ENCODE measurements around the gene NDN.
"Not testable (repeated sequence)": the region's sequence is repeated elsewhere in the genome, so short reads cannot be mapped to it uniquely, and the experiment has no call there.

Gene NDN

GRCh38 chr15:23687143-23687470, at the start of gene NDN:
Gene NDN (minus strand): TSS chr15:23687305. CDS start chr15:23687217, 88 bp downstream.
- no peak for DNase-seq (ENCODE audit: low spot score)

GRCh38 chr15:23736033-23736673, 49.0 kb upstream of the NDN start:
- DNase-seq (ENCODE audit: low spot score): no peak

GRCh38 chr15:23734862-23735261, 47.8 kb upstream of the NDN start:
- no peak for DNase-seq (ENCODE audit: low spot score)

- DNase-seq (ENCODE audit: low spot score): not testable (repeated sequence)
Observed at GRCh38 chr15:23713874-23714656, 27.0 kb upstream of the NDN start.

GRCh38 chr15:23708332-23708731, 21.2 kb upstream of the NDN start:
- DNase-seq (ENCODE audit: low spot score): no peak

- no peak for DNase-seq (ENCODE audit: low spot score)
Observed at GRCh38 chr15:23695282-23695681, 8.2 kb upstream of the NDN start.

- no peak for DNase-seq (ENCODE audit: low spot score)
Observed at GRCh38 chr15:23694592-23694991, 7.5 kb upstream of the NDN start.

- DNase-seq (ENCODE audit: low spot score): no peak
Observed at GRCh38 chr15:23690450-23690852, 3.3 kb upstream of the NDN start.

GRCh38 chr15:23690015-23690414, 2.9 kb upstream of the NDN start:
- DNase-seq (ENCODE audit: low spot score): no peak

- DNase-seq (ENCODE audit: low spot score): no peak
Observed at GRCh38 chr15:23686466-23687142, 501 bp downstream of the NDN start.

GRCh38 chr15:23671481-23671880, 15.6 kb downstream of the NDN start:
- no peak for DNase-seq (ENCODE audit: low spot score)

- no peak for DNase-seq (ENCODE audit: low spot score)
Observed at GRCh38 chr15:23670970-23671369, 16.1 kb downstream of the NDN start.

GRCh38 chr15:23663232-23663631, 23.9 kb downstream of the NDN start:
- DNase-seq (ENCODE audit: low spot score): no peak

GRCh38 chr15:23648920-23649515, 38.1 kb downstream of the NDN start:
- no peak for DNase-seq (ENCODE audit: low spot score)

GRCh38 chr15:23647421-23648370, 39.4 kb downstream of the NDN start, which contains the start of gene MAGEL2:
Gene MAGEL2 (minus strand): TSS chr15:23647867. CDS start chr15:23647742, 125 bp downstream.
- no peak for DNase-seq (ENCODE audit: low spot score)

- no peak for DNase-seq (ENCODE audit: low spot score)
Observed at GRCh38 chr15:23647001-23647295, 40.2 kb downstream of the NDN start.

- no peak for DNase-seq (ENCODE audit: low spot score)
Observed at GRCh38 chr15:23646165-23647000, 40.7 kb downstream of the NDN start.

GRCh38 chr15:23645371-23646164, 41.5 kb downstream of the NDN start:
- no peak for DNase-seq (ENCODE audit: low spot score)

- no peak for DNase-seq (ENCODE audit: low spot score)
Observed at GRCh38 chr15:23644829-23645228, 42.3 kb downstream of the NDN start.

Data from hematopoietic multipotent progenitor cell treated with erythropoietin and hydrocortisone succinate and interleukin-3 and kit ligand, for 15 days (in vitro differentiated cells).